Hepatocyte (in vitro differentiated cells): ENCODE data around the gene THAP7. TPM values are rescaled to one million over a fixed set of nuclear protein-coding genes. Genes with fewer than 3 reads are reported as not detected.

Source experiments
- DNase-seq: peaks from one replicate; pipeline ENCODE4 v3.0.0-alpha.2; 2016; ENCODE audit warnings: low spot score
- H2AFZ ChIP-seq: fragments of 200-600 bp; sonication (generic); 2 replicates; pipeline ENCODE4 v1.6.0; 2016; ENCODE audit warnings: antibody characterized with exemption, mild to moderate bottlenecking
- H3K27ac ChIP-seq: fragments of 200-600 bp; sonication (generic); 2 replicates; pipeline ENCODE4 v1.5.1; 2016; ENCODE audit warnings: mild to moderate bottlenecking
- H3K27me3 ChIP-seq: fragments of 200-600 bp; sonication (generic); 2 replicates; pipeline ENCODE4 v1.6.1; 2016
- H3K36me3 ChIP-seq: fragments of 200-600 bp; sonication (generic); replicated peaks from 2 replicates; pipeline ENCODE4 v1.5.1; 2016; ENCODE audit warnings: low read depth; ENCODE audit not compliant: insufficient read depth
- H3K4me1 ChIP-seq: fragments of 200-600 bp; sonication (generic); 2 replicates; pipeline ENCODE4 v1.5.1; 2016; ENCODE audit warnings: mild to moderate bottlenecking, moderate library complexity; ENCODE audit not compliant: insufficient read depth
- H3K4me2 ChIP-seq: fragments of 200-600 bp; sonication (generic); 2 replicates; pipeline ENCODE4 v1.6.0; 2016
- H3K4me3 ChIP-seq: fragments of 200-600 bp; sonication (generic); 2 replicates; pipeline ENCODE4 v1.5.1; 2016; ENCODE audit warnings: mild to moderate bottlenecking
- H3K79me2 ChIP-seq: fragments of 200-600 bp; sonication (generic); 2 replicates; pipeline ENCODE4 v1.6.0; 2017; ENCODE audit warnings: mild to moderate bottlenecking
- H3K9me2 ChIP-seq: fragments of 200-600 bp; sonication (generic); replicated peaks from 2 replicates; pipeline ENCODE4 v1.6.0; 2017; ENCODE audit warnings: mild to moderate bottlenecking; ENCODE audit not compliant: insufficient read depth
- H3K9me3 ChIP-seq: fragments of 200-600 bp; sonication (generic); 2 replicates; pipeline ENCODE4 v1.5.1; 2016; ENCODE audit warnings: low read depth, mild to moderate bottlenecking
- H4K20me1 ChIP-seq: fragments of 200-600 bp; sonication (generic); 2 replicates; pipeline ENCODE4 v1.6.0; 2016; ENCODE audit warnings: mild to moderate bottlenecking; ENCODE audit not compliant: insufficient read depth, poor library complexity, severe bottlenecking
- EZH2 ChIP-seq: fragments of 200-600 bp; sonication (generic); IDR thresholded peaks from 2 replicates; pipeline ENCODE4 v1.6.1; 2016; ENCODE audit warnings: antibody characterized with exemption, mild to moderate bottlenecking, borderline replicate concordance
- EZH2phosphoT487 ChIP-seq: fragments of 200-600 bp; sonication (generic); IDR thresholded peaks from one replicate; pipeline ENCODE4 v1.6.1; 2018; ENCODE audit warnings: antibody characterized with exemption, mild to moderate bottlenecking, low read depth, moderate library complexity; ENCODE audit not compliant: unreplicated experiment, severe bottlenecking
- WGBS: methylation state at CpG from one replicate; pipeline ENCODE4 v1.1.6; 2016; ENCODE audit warnings: low lambda C conversion rate; ENCODE audit errors: missing lambda C conversion rate; 5-methylcytosine and 5-hydroxymethylcytosine counted together
- polyA plus RNA-seq: library from polyadenylated mRNA; unstranded; fragments of >200 nt; fragmentation: Nextera tagmentation; extraction: Ambion mirVana; gene quantifications from 2 replicates; pipeline ENCODE4 v1.2.1, GENCODE V29; 2016
- total RNA-seq: library from RNA; depleted of rRNA; stranded (reverse); fragments of >200 nt; gene quantifications from 2 replicates; pipeline ENCODE4 v1.2.3, GENCODE V29; 2014
- TF ChIP-seq, protein P1 (sequence below): fragments of 200-600 bp; sonication (generic); IDR thresholded peaks from 2 replicates; pipeline ENCODE4 v1.5.1; 2016; ENCODE audit warnings: antibody characterized with exemption, mild to moderate bottlenecking; ENCODE audit not compliant: poor library complexity

THAP7 gene
- total and polyA plus RNA-seq, 2 experiments from 2014 or later: 26.2 to 41.2 TPM

DNA sequence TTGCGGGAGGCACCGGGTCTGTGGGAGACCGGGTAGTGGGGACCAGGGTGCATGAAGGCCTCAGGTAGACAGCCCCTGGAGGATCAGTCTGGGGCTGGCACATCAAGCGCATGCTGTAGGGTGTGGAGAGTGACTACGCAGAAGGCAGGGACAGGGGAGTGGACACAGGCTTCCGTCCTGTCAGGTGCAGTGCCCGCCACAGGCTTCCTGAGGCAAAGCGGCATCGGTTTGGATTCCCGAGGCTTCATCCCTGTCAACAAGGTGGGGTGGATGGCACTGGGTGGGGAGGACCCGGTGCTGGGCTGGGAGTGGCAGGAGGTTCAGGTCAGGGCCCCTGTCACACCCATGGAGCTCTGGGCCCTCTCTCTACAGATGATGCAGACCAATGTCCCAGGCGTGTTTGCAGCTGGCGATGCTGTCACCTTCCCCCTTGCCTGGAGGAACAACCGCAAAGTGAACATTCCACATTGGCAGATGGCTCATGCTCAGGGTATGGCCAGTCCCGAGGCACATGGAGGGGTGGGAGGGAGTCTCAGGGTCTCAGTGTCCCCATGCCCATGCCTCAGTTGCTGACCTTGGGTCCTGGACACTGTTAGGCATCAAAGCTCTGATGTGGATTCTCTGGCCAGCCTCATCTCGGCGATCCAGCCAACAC is 24.3 kb downstream of the THAP7 start:
- WGBS: 94% methylated on average over 16 of the region's 17 CpGs
- TF ChIP-seq, protein P1, sequence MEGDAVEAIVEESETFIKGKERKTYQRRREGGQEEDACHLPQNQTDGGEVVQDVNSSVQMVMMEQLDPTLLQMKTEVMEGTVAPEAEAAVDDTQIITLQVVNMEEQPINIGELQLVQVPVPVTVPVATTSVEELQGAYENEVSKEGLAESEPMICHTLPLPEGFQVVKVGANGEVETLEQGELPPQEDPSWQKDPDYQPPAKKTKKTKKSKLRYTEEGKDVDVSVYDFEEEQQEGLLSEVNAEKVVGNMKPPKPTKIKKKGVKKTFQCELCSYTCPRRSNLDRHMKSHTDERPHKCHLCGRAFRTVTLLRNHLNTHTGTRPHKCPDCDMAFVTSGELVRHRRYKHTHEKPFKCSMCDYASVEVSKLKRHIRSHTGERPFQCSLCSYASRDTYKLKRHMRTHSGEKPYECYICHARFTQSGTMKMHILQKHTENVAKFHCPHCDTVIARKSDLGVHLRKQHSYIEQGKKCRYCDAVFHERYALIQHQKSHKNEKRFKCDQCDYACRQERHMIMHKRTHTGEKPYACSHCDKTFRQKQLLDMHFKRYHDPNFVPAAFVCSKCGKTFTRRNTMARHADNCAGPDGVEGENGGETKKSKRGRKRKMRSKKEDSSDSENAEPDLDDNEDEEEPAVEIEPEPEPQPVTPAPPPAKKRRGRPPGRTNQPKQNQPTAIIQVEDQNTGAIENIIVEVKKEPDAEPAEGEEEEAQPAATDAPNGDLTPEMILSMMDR: no peak
- TF ChIP-seq EZH2 (no peak), EZH2phosphoT487 (no peak)

DNA sequence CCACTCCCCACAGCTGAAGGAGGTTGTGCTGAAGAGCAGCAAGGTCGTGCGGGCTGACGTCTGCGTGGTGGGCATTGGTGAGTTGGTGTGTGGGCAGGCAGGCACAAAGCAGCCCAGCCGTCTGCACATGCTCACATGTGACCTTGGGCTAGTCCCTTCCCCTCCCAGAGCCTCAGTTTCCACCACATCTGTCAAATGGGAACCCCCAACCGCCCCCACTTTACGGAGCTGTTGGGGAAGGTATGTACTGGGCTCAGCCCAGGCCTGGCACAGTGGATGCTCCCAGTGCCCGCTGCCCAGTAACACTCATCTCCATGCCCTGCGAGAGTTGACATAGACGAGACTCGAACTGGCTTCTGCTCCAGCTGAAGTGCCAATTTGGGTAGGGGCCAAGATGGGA is 24.9 kb downstream of the THAP7 start:
- Histone ChIP-seq H3K4me2 (no peak overlapping the region), H3K79me2 (peaks cover 5% of the 10 kb centered on the region), H3K9me3 (no peaks in the 10 kb centered on the region), H3K4me1 (peaks cover 18% of the 10 kb centered on the region), H2AFZ (no peak overlapping the region), H3K27ac (no peak overlapping the region), H3K9me2 (no peaks in the 10 kb centered on the region), H4K20me1 (no peaks in the 10 kb centered on the region), H3K4me3 (no peak overlapping the region), H3K27me3 (no peaks in the 10 kb centered on the region), H3K36me3 (no peaks in the 10 kb centered on the region)
- TF ChIP-seq, protein P1: no peak
- no peak for TF ChIP-seq EZH2phosphoT487
- no peak for TF ChIP-seq EZH2
- no peak for DNase-seq
- 90% methylated on average over 10 of the region's 11 CpGs for WGBS

More for the DNA sequence above, 24.3 kb downstream of the THAP7 start:
- no peak overlapping the region for H3K4me2 ChIP-seq
- H2AFZ ChIP-seq: no peak overlapping the region
- H3K36me3 ChIP-seq: no peaks in the 10 kb centered on the region
- no peak overlapping the region for H3K27ac ChIP-seq
- H3K9me2 ChIP-seq: no peaks in the 10 kb centered on the region
- H3K4me1 ChIP-seq: peaks cover 18% of the 10 kb centered on the region
- no peaks in the 10 kb centered on the region for H3K9me3 ChIP-seq
- H3K79me2 ChIP-seq: peaks cover 9% of the 10 kb centered on the region
- no peak for DNase-seq
- H3K4me3 ChIP-seq: no peak overlapping the region
- H3K27me3 ChIP-seq: no peaks in the 10 kb centered on the region
- no peaks in the 10 kb centered on the region for H4K20me1 ChIP-seq

DNA sequence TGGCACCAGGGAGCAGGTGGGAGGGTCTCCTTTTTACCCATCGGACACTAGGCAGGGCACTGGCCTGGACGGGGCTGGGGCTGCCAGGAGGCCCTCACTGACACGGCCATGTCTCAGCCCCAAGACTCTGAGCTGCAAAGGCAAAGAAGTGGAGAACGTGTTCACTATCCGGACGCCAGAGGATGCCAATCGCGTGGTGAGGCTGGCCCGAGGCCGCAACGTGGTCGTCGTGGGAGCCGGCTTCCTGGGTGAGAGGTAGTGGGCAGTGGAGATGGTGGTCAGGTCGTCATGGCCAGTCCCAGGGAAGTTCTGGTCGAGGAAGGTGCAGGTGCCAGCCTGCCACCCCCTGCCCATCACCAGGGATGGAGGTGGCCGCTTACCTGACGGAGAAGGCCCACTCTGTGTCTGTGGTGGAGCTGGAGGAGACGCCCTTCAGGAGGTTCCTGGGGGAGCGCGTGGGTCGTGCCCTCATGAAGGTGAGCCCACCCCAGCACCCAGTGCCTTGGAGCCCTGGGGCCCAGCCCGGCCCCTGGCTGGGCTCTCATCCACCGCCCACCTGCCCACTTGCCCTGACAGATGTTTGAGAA is 25.5 kb downstream of the THAP7 start:
- Histone ChIP-seq H3K27ac (no peak overlapping the region), H3K4me3 (no peak overlapping the region), H3K27me3 (no peaks in the 10 kb centered on the region), H4K20me1 (no peaks in the 10 kb centered on the region), H2AFZ (no peak overlapping the region), H3K4me2 (no peak overlapping the region), H3K9me3 (no peaks in the 10 kb centered on the region), H3K4me1 (peaks cover 16% of the 10 kb centered on the region), H3K79me2 (peaks cover 4% of the 10 kb centered on the region), H3K36me3 (no peaks in the 10 kb centered on the region), H3K9me2 (no peaks in the 10 kb centered on the region)
- DNase-seq: no peak
- 87% methylated on average over 24 of the region's 24 CpGs for WGBS
- TF ChIP-seq EZH2phosphoT487: no peak
- TF ChIP-seq EZH2: no peak
- TF ChIP-seq, protein P1: no peak
